Measurements from ENCODE around the gene TTLL10. TPM values are rescaled to one million over a fixed set of nuclear protein-coding genes. Genes with fewer than 3 reads are reported as not detected.

The TTLL10 gene
- total and polyA plus RNA-seq, 2 of the 4 experiments (the other 2 are of a cell fraction), result not detected

GRCh38 chr1:1228187-1228586, 54.5 kb downstream of the TTLL10 start:
- Histone ChIP-seq H3K23ac (ENCODE audit: low read depth, low read length) (no peak overlapping the region), H3K4me3 (ENCODE audit: insufficient read depth, low read depth, low read length) (no peak overlapping the region), H2BK120ac (ENCODE audit: low read depth, low read length) (no peak overlapping the region), H3K18ac (ENCODE audit: low read depth, low read length) (no peak overlapping the region), H2BK5ac (ENCODE audit: low read depth, low read length, poor library complexity, severe bottlenecking) (no peak overlapping the region), H3K4ac (ENCODE audit: low read depth, low read length) (no peak overlapping the region), H3K9me3 (ENCODE audit: control insufficient read depth, insufficient read depth, low read length) (peaks cover 3% of the 10 kb centered on the region), H2BK15ac (ENCODE audit: low read depth, low read length) (no peak overlapping the region), H3K4me1 (ENCODE audit: control insufficient read depth, insufficient read depth, low read length) (peaks cover 13% of the 10 kb centered on the region; the same call in 1 of the 2 replicates), H3K79me1 (ENCODE audit: low read depth in 1 of 2, low read length in 2 of 2) (peaks cover 11 to 70% of the 10 kb centered on the region in 2 experiments; a peak in 3 of 4 replicates), H3K36me3 (ENCODE audit: control insufficient read depth, insufficient read depth, low read length) (peaks cover 49% of the 10 kb centered on the region), H3K56ac (ENCODE audit: extremely low read depth, insufficient read depth, low read length) (no peak overlapping the region), H2AK5ac (ENCODE audit: low read depth, low read length) (no peak overlapping the region), H4K20me1 (ENCODE audit: insufficient read depth, low read length) (peaks cover 55% of the 10 kb centered on the region), H3K14ac (replicated peaks; ENCODE audit: low read depth, low read length) (no peak overlapping the region), H4K5ac (ENCODE audit: low read depth, low read length) (no peak overlapping the region), H4K8ac (ENCODE audit: low read depth in 2 of 2, low read length in 2 of 2) (no peak overlapping the region), H3K9me1 (ENCODE audit: insufficient read depth, low read length) (peaks cover 10% of the 10 kb centered on the region), H2AFZ (replicated peaks; ENCODE audit: low read length, poor library complexity) (no peak overlapping the region), H4K91ac (ENCODE audit: insufficient read depth, low read depth, low read length) (no peak overlapping the region), H3K4me2 (ENCODE audit: low read depth, low read length) (no peak overlapping the region), H2BK20ac (ENCODE audit: low read depth, low read length) (no peak overlapping the region), H3K9ac (ENCODE audit: low read depth, low read length) (no peak overlapping the region), H3K27ac (ENCODE audit: insufficient read depth, low read length) (no peak overlapping the region), H2AK9ac (replicated peaks; ENCODE audit: low read depth, low read length, poor library complexity) (no peak overlapping the region), H3K27me3 (ENCODE audit: control insufficient read depth, insufficient read depth, low read length) (no peaks in the 10 kb centered on the region)
- ATAC-seq (ENCODE audit: low read depth) (no peak), DNase-seq (no peak)
- WGBS, 2 experiments (ENCODE audit: extremely low coverage in 2 of 2, insufficient read length in 1 of 2), result 98% methylated on average over 26 of the region's 30 CpGs; no CpG with 5 or more reads in 1 of the 2 experiments
- no TSS peak for BruUV-seq (replicated peaks)
- in situ Hi-C loops (cut with MboI; ENCODE audit: low sequenced_read_pairs) (no loop called here), dilution Hi-C loops (cut with HindIII; ENCODE audit: low sequenced_read_pairs, unreplicated experiment) (no loop called here), intact Hi-C loops (cut with micrococcal nuclease) (no loop called here)
- TF ChIP-seq NFE2L2 (IDR thresholded peaks at IDR 0.05; ENCODE audit: low read depth, low read length) (no peak), BHLHE40 (IDR thresholded peaks at IDR 0.05; ENCODE audit: low read depth, low read length) (no peak), MAFK (IDR thresholded peaks at IDR 0.05; ENCODE audit: low read depth, low read length) (no peak), FOS (IDR thresholded peaks at IDR 0.05; ENCODE audit: low read depth, low read length) (no peak), RFX5 (IDR thresholded peaks at IDR 0.05; ENCODE audit: low read depth, low read length) (no peak), USF2 (IDR thresholded peaks at IDR 0.05; ENCODE audit: low read depth, low read length) (no peak), SMC3 (IDR thresholded peaks at IDR 0.05; ENCODE audit: low read depth, low read length) (no peak), CHD1 (IDR thresholded peaks at IDR 0.05; ENCODE audit: low read depth, low read length) (no peak), CEBPB (IDR thresholded peaks at IDR 0.05; ENCODE audit: low read depth, low read length) (no peak), POLR2A (IDR thresholded peaks at IDR 0.05; ENCODE audit: low read depth, low read length) (no peak), MAZ (IDR thresholded peaks at IDR 0.05; ENCODE audit: borderline replicate concordance, low read depth, low read length) (no peak), RCOR1 (IDR thresholded peaks at IDR 0.05; ENCODE audit: insufficient replicate concordance, low read length) (no peak), CTCF (conservative IDR thresholded peaks at IDR 0.05; ENCODE audit: low read depth, low read length) (no peak), MXI1 (IDR thresholded peaks at IDR 0.05; ENCODE audit: borderline replicate concordance, low read depth, low read length) (no peak), RAD21 (IDR thresholded peaks at IDR 0.05; ENCODE audit: low read length) (no peak), ELK1 (IDR thresholded peaks at IDR 0.05; ENCODE audit: borderline replicate concordance, low read depth, low read length) (no peak)
- CTCF ChIA-PET, result no interaction called here
- POLR2A ChIA-PET (ENCODE audit: unreplicated experiment), result no interaction called here
